ENCODE data around the gene TAS1R3. TPM values are rescaled to one million over a fixed set of nuclear protein-coding genes. Genes with fewer than 3 reads are reported as not detected.

The TAS1R3 gene
- total RNA-seq, 1 donor, result 0.09 TPM

GRCh38 chr1:1333551-1334241 lies 2.6 kb downstream of the TAS1R3 start:
- no peak for TF ChIP-seq CTCF (IDR thresholded peaks at IDR 0.05; ENCODE audit: insufficient read depth, low read length)
- no peak overlapping the region for H3K4me3 ChIP-seq (ENCODE audit: low read depth, low read length)
- no peak for DNase-seq (ENCODE audit: low read depth)

GRCh38 chr1:1334835-1335234 lies 3.8 kb downstream of the TAS1R3 start:
- H3K4me3 ChIP-seq (ENCODE audit: low read depth, low read length), result no peak overlapping the region
- TF ChIP-seq CTCF (IDR thresholded peaks at IDR 0.05; ENCODE audit: insufficient read depth, low read length), result no peak
- DNase-seq (ENCODE audit: low read depth), result no peak

- DNase-seq (ENCODE audit: low read depth), result no peak
- H3K4me3 ChIP-seq (ENCODE audit: low read depth, low read length), result no peak overlapping the region
- TF ChIP-seq CTCF (IDR thresholded peaks at IDR 0.05; ENCODE audit: insufficient read depth, low read length), result no peak
Observed at GRCh38 chr1:1335283-1335682, 4.2 kb downstream of the TAS1R3 start.

- H3K4me3 ChIP-seq (ENCODE audit: low read depth, low read length), result no peak overlapping the region
- no peak for TF ChIP-seq CTCF (IDR thresholded peaks at IDR 0.05; ENCODE audit: insufficient read depth, low read length)
- no peak for DNase-seq (ENCODE audit: low read depth)
Observed at GRCh38 chr1:1335792-1336248, 4.7 kb downstream of the TAS1R3 start.

GRCh38 chr1:1336446-1336845 lies 5.4 kb downstream of the TAS1R3 start:
- H3K4me3 ChIP-seq (ENCODE audit: low read depth, low read length), result no peak overlapping the region
- no peak for TF ChIP-seq CTCF (IDR thresholded peaks at IDR 0.05; ENCODE audit: insufficient read depth, low read length)

GRCh38 chr1:1336931-1337792 lies 6.1 kb downstream of the TAS1R3 start:
- no peak overlapping the region for H3K4me3 ChIP-seq (ENCODE audit: low read depth, low read length)
- TF ChIP-seq CTCF (IDR thresholded peaks at IDR 0.05; ENCODE audit: insufficient read depth, low read length), result no peak
- no peak for DNase-seq (ENCODE audit: low read depth)

More at GRCh38 chr1:1336446-1336845, 5.4 kb downstream of the TAS1R3 start:
- DNase-seq (ENCODE audit: low read depth), result no peak

Measured in fibroblast of the aortic adventitia (primary cell).